Keratinocyte (primary cell): ENCODE data around the gene CCSER1.

Experiments used
- EZH2 ChIP-seq: IDR thresholded peaks from one replicate; pipeline ENCODE4 v1.6.1; 2012; ENCODE audit warnings: inconsistent platforms, mild to moderate bottlenecking, low read length, moderate library complexity
- TF ChIP-seq, protein P1 (sequence below), 3 experiments: IDR thresholded peaks in 1 of 3; conservative IDR thresholded peaks in 1 of 3; optimal IDR thresholded peaks in 1 of 3; 2 replicates in 2 of 3; 3 replicates in 1 of 3; pipeline versions ENCODE3 to v1.5.1; 2011; ENCODE audit warnings: low read length in 3 of 3, mild to moderate bottlenecking in 3 of 3, moderate library complexity in 2 of 3, control low read depth in 1 of 3, inconsistent platforms in 1 of 3; ENCODE audit not compliant: insufficient read depth in 2 of 3; ENCODE audit errors: extremely low read depth in 1 of 3

- TF ChIP-seq, protein P1, sequence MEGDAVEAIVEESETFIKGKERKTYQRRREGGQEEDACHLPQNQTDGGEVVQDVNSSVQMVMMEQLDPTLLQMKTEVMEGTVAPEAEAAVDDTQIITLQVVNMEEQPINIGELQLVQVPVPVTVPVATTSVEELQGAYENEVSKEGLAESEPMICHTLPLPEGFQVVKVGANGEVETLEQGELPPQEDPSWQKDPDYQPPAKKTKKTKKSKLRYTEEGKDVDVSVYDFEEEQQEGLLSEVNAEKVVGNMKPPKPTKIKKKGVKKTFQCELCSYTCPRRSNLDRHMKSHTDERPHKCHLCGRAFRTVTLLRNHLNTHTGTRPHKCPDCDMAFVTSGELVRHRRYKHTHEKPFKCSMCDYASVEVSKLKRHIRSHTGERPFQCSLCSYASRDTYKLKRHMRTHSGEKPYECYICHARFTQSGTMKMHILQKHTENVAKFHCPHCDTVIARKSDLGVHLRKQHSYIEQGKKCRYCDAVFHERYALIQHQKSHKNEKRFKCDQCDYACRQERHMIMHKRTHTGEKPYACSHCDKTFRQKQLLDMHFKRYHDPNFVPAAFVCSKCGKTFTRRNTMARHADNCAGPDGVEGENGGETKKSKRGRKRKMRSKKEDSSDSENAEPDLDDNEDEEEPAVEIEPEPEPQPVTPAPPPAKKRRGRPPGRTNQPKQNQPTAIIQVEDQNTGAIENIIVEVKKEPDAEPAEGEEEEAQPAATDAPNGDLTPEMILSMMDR (optimal IDR thresholded peaks at IDR 0.05 in 1 of 3, IDR thresholded peaks at IDR 0.05 in 1 of 3, conservative IDR thresholded peaks at IDR 0.05 in 1 of 3; ENCODE audit: extremely low read depth in 1 of 3, insufficient read depth in 2 of 3, low read length in 3 of 3) = no peak
- no peak for TF ChIP-seq EZH2
These were observed 606.0 kb downstream of the CCSER1 start for GRCh38 chr4:90733211-90733610.
